Measurements from ENCODE around the gene GNGT2.

- no peak for TF ChIP-seq CTCF (IDR thresholded peaks at IDR 0.05)
- TF ChIP-seq ZFX (IDR thresholded peaks at IDR 0.05; ENCODE audit: borderline replicate concordance): no peak
These were observed 23.1 kb downstream of the GNGT2 start for GRCh38 chr17:49187301-49187700.

Data from 22Rv1 (cell line).